ENCODE measurements around the gene RIN3. TPM values are rescaled to one million over a fixed set of nuclear protein-coding genes. Genes with fewer than 3 reads are reported as not detected.

Gene RIN3
- total RNA-seq, 1 donor from 2014 or later, result 12.1 TPM

DNA sequence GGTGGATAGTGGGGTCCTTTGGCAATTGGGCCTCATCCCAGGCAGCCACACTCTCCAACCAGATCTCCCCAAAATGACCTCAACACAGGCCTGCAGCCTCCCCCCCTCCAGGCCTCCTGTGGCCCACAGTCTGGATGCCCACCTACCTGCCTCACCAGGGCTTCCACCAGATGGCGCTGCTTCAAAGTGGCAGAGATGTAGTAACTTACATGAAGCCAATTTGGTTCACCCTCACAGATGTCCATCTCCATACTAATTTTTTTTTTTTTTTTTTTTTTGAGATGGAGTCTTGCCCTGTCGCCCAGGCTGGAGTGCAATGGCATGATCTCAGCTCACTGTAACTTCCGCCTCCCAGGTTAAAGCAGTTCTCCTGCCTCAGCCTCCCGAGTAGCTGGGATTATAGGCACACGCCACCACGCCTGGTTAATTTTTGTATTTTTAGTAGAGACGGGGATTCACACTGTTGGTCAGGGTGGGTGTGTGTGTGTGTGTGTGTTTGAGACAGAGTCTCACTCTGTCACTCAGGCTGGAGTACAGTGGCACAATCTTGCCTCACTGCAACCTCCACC, 201.2 kb downstream of the RIN3 start:
- DNase-seq (ENCODE audit: low spot score), result peak; percentile 86

GRCh38 chr14:92716131-92716530, 202.6 kb downstream of the RIN3 start:
- intact Hi-C loops (cut with DNase I), result no loop called here
- no peak for DNase-seq (ENCODE audit: low spot score)

More for the DNA sequence above, 201.2 kb downstream of the RIN3 start:
- intact Hi-C loops (cut with DNase I), result loop anchor here (1.0 kb wide), 1 partner anchor 69 kb away; no protein-coding TSS in a partner anchor

DNA sequence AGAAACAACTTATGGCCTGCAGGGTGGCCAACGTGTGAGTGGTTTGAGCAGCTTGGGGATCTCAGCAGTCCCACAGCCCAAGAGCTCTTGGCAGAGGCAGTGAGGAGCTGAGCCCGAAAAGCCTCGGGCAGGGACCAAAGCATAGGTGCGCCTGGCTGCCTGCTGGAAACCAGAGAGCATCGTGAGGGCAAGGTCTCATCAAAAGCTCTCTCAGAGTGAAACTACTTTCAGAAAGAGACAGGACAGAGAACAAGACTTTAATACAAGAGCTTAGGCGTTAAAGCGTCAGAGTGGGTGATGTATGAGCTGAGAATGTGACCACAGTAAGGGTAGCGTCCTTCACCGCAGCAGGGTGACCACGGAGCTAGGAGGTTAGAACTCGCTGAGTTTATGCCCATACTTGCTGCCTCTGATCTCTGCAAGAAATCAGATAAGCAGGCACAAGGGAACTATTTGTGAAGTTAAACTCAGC, 204.0 kb downstream of the RIN3 start:
- intact Hi-C loops (cut with DNase I), result no loop called here
- no peak for DNase-seq (ENCODE audit: low spot score)

DNA sequence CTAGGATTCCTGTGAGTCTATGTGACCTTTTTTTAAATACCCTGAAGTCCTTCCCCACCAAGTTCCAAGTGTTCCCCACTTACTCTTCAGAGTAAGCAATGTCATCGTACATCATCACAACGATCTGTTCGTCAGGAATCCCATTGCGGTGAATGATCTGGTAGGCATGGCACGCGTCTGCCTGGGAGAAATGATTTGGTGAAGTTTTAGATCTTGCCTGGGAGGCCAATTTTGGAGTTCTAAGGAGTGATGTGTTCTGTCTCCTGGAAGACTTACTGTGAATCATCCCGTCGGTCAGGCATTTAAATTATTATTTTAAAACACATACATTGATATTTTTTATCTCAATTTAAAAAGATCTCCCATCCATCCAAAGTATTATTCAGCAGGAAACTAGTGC, 205.1 kb downstream of the RIN3 start:
- DNase-seq (ENCODE audit: low spot score), result no peak
- intact Hi-C loops (cut with DNase I), result no loop called here

DNA sequence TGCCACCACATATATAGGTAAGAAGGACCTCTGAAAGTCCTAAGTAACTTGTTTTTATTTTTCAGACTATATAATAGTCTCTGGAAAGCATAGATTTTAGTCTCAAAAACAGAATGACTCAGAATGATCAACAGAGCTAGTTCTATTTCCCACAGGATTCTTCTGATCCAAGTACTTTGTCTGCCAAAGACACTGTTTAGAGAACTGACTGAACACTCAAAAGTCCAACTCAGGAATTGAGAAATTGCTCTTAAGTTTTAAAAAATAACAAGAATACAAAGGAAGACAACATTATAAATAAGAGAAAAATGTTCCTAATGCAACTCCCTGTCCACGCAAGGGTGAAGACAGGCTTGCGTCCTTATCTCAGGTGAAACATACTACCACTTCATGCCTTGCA, 205.8 kb downstream of the RIN3 start:
- intact Hi-C loops (cut with DNase I), result no loop called here
- no peak for DNase-seq (ENCODE audit: low spot score)

DNA sequence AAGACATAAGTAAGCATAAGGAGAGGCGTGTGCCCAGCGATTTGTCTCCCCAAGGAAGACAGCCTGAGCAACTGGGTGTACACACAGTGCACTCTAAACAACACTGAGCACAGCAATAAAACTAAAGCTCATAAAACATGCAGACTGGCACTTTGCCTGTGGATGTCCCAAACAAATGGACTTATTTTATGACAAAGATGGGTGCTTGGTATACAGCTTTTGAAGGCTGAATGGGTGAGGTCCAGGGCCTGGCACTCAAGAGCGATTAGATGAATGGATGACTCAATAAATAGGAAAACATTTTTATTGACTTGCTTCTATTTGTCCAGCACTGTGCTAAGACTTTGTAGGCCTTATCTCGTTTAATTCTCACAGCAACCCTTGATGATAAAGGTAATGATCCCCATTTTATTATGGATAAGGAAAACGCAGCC, 206.3 kb downstream of the RIN3 start:
- no peak for DNase-seq (ENCODE audit: low spot score)
- intact Hi-C loops (cut with DNase I), result loop anchor here (5.0 kb wide), 1 partner anchor 37 kb away; no protein-coding TSS in a partner anchor

DNA sequence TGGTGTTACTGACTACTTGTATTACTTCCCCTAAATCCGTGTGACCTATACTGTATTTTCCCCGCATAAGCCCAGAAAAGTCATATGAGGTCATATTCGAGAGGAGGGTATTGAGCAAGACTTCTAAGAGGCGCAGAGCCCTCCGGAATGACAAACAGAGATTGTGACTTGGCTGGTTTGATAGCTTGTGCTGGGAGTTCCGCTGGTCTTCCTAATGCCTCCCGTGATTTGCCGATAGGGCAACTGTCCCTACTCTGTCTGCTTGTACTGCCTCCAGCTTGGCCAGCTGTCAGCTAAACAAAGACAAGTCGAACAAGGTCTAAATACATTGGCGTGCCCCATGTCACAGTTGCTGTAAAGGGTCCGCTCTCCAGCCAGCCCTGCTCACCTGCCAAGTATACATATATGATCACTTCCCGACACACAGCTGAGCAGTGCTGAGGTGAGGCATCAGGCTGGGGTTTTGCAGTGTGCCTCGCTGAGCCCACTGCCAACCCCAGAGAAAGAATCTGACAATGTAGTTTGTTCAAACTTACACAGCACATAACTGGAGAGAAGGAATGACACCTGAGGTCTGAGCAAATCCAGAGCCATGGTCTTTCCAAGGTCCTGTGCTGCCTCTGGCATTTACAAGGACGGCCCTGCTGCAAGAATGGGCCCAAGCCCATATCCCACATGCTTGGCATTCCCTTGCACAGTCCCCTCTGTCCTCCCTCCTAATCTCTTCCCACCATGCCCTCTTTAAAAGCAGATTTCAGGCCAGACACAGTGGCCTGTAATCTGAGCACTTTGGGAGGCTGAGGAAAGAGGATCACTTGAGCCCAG, 211.1 kb downstream of the RIN3 start:
- no peak for DNase-seq (ENCODE audit: low spot score)
- intact Hi-C loops (cut with DNase I), result loop anchor here (5.0 kb wide), 1 partner anchor 33 kb away; no protein-coding TSS in a partner anchor

DNA sequence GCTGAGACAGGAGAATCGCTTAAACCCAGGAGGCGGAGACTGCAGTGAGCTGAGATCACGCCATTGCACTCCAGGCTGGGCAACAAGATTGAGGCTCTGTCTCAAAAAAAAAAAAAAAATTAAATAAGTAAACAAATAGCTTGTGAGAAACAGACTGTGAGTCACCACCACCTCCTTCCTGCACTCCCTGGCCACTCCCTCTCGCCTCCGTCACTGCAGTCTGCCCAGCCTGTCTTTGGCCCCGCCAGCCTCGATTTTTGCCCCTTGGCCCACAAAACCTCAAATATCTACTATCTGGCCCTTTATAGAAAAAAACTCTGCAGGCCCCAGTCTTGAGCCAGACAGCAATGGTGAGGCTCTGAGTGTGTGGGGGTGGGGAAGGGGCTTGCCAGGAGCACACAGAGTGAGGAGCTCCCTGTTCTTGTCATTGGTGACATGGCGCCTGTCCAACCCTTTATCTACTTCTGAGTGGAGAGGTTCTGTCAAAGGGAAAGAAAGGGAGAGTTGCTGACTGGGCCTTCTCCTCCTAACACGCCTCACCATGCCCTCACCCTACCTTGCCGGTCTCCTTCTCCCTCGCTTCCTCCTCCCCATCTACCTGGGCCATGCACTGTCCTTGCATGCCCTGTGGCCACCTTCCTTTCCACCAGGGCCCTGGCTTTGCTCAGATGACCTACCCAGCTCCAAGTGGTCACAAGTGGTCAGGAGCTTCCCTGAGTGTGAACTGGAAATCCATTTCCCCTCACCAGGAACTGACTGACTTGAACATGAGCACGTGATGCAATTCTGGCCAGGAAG, 212.8 kb downstream of the RIN3 start:
- peak; percentile 76 for DNase-seq (ENCODE audit: low spot score)
- intact Hi-C loops (cut with DNase I), result no loop called here

GRCh38 chr14:92726933-92727262, 213.3 kb downstream of the RIN3 start:
- peak; percentile 33 for DNase-seq (ENCODE audit: low spot score)
- intact Hi-C loops (cut with DNase I), result no loop called here

DNA sequence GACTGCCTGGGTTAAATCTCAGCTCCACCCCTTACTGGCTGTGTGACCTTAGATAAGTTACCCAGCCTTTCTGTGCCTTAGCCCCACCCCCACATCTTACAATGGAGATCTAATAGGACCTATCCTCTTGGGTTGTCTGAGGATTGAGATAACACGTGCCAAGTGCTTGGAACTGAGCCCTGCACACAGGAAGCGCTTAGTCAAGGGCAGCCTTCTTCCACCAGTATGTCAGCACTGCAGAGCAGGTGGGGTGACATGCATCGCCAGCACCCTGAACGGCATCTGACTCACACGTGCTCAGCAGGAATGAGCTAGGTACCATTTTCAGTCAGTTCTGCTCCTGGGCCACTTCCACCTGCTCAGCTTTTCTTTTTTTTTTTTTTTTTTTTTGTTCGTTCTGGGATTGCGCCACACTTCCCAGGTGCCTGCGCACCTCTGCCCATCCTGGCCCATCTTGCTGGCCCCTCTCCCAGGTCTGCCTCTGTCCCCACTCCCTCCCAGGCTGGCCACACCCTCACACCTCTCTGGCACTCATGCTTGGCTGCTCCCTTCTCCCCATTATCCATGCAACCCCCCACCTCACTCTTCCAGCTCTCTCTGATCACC, 215.3 kb downstream of the RIN3 start:
- DNase-seq (ENCODE audit: low spot score), result peak; percentile 38

GRCh38 chr14:92729634-92730358, 216.2 kb downstream of the RIN3 start:
- DNase-seq (ENCODE audit: low spot score), result no peak
- intact Hi-C loops (cut with DNase I), result no loop called here

More for the DNA sequence above, 215.3 kb downstream of the RIN3 start:
- intact Hi-C loops (cut with DNase I), result no loop called here

- intact Hi-C loops (cut with DNase I), result no loop called here
Observed at GRCh38 chr14:92731622-92732115, 218.1 kb downstream of the RIN3 start.

GRCh38 chr14:92733007-92733406, 219.4 kb downstream of the RIN3 start:
- intact Hi-C loops (cut with DNase I), result no loop called here
- no peak for DNase-seq (ENCODE audit: low spot score)

More at GRCh38 chr14:92731622-92732115, 218.1 kb downstream of the RIN3 start:
- DNase-seq (ENCODE audit: low spot score), result no peak

- no peak for DNase-seq (ENCODE audit: low spot score)
- intact Hi-C loops (cut with DNase I), result no loop called here
Observed at GRCh38 chr14:92734618-92735017, 221.0 kb downstream of the RIN3 start.

- no peak for DNase-seq (ENCODE audit: low spot score)
- intact Hi-C loops (cut with DNase I), result no loop called here
Observed at GRCh38 chr14:92735344-92735743, 221.8 kb downstream of the RIN3 start.

DNA sequence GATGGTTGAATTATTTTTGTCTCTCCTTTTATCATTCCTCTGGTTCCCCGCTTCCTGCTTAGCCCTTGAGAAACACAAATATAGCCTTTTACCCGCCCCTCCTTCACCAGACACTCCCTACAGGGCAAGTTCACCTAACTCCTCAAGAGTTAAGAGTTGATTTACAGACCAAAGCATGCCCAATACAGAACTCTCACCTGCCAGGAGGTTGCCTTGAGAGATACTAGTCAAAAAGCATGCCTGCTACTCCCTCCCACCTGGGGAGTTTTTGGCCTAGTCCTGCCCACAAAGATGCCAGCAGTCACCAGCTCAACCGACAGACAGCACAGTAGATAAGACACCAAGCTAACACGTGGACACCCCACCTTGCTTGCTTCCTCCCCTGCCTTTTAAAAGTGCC, 223.6 kb downstream of the RIN3 start:
- intact Hi-C loops (cut with DNase I), result no loop called here
- no peak for DNase-seq (ENCODE audit: low spot score)

DNA sequence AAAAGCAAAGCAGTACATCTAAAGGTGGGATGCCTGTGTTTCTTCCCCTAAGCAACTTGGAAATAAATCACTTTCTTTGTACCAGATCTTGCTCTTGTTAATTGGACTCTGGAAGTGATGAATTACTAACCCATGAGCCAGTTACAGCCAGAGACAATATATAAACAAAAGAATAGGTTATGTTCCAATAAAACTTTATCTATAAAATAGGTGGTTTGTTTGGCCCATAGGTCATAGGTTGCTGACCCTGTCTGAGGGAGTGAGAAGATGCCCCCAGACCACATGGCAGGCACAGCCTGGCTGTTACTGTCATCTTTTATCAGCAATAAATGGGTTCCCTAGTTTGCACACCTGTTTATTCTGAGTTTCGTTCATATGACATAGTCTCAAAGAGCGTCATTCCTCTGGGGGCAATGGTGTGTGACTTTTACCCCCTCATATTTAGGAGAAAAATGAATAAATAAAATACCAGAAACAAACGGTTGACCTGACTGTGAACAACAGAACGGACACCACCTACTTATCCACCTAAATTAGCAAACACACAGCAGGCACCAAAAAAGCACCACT, 224.1 kb downstream of the RIN3 start:
- intact Hi-C loops (cut with DNase I), result no loop called here
- no peak for DNase-seq (ENCODE audit: low spot score)
